Ovary (tissue), 9 donors: ENCODE data around the gene BTG1. TPM values are rescaled to one million over a fixed set of nuclear protein-coding genes. Genes with fewer than 3 reads are reported as not detected.

Source experiments
- DNase-seq, 5 donors: peaks; one replicate each; pipeline ENCODE4 v3.0.0-alpha.2; 2019 to 2020
- H3K27ac ChIP-seq, 2 donors: fragments of 200-600 bp; one replicate each; pipeline versions ENCODE4 v1.5.1 to v1.8.0; 2019 to 2022
- H3K27me3 ChIP-seq: fragments of 200-600 bp; one replicate; pipeline ENCODE4 v1.8.0; 2022
- H3K36me3 ChIP-seq: fragments of 200-600 bp; sonication (generic); one replicate; pipeline ENCODE4 v1.5.1; 2019
- H3K4me1 ChIP-seq: one replicate; pipeline ENCODE4 v1.8.1; 2013; ENCODE audit warnings: mild to moderate bottlenecking, moderate library complexity; ENCODE audit not compliant: insufficient read depth
- H3K4me3 ChIP-seq: fragments of 200-600 bp; sonication (generic); one replicate; pipeline ENCODE4 v1.5.1; 2017
- H3K9me3 ChIP-seq, 2 donors: fragments of 200-600 bp in 1 of 2; sonication (generic) in 1 of 2; one replicate each; pipeline versions ENCODE4 v1.5.1 to v1.8.1; 2013 to 2019; ENCODE audit warnings: mild to moderate bottlenecking in 1 of 2, moderate library complexity in 1 of 2
- CTCF ChIP-seq, 3 donors: fragments of 450-650 bp in 2 of 3; fragments of 200-600 bp in 1 of 3; IDR thresholded peaks; one replicate each; pipeline versions ENCODE4 v1.5.1 to v1.8.0; 2016 to 2022; ENCODE audit warnings: antibody characterized with exemption in 3 of 3, mild to moderate bottlenecking in 1 of 3
- EP300 ChIP-seq: sonication (generic); formaldehyde crosslinking; IDR thresholded peaks from one replicate; pipeline ENCODE4 v1.6.1; 2017; ENCODE audit warnings: antibody characterized with exemption
- POLR2A ChIP-seq: fragments of 450-650 bp; IDR thresholded peaks from one replicate; pipeline ENCODE4 v1.6.1; 2017; ENCODE audit warnings: antibody characterized with exemption, mild to moderate bottlenecking, moderate library complexity
- WGBS, 3 donors: extraction: QIAGEN DNeasy Blood & Tissue Kit in 1 of 3; methylation state at CpG; one replicate each; pipeline versions ENCODE4 v1.1.5 to v1.1.7; 2013 to 2017; 5-methylcytosine and 5-hydroxymethylcytosine counted together
- intact Hi-C, 4 donors: fragments of 100-400 bp; cut with DNase I; formaldehyde crosslinking; loops; one replicate each; pipeline versions ENCODE4 v1.11.0 to v1.15.1; 2022 to 2023
- polyA plus RNA-seq, 2 donors: library from polyadenylated mRNA; stranded (reverse); fragments of 200-250 nt in 1 of 2; fragments of 350-450 nt in 1 of 2; fragmentation: Illumina TruSeq in 1 of 2; extraction: RNeasy Lipid Tissue Mini Kit (QIAGEN cat#74804) in 1 of 2; gene quantifications; one replicate each; pipeline ENCODE4 v1.2.3, GENCODE V29; 2013 to 2014
- total RNA-seq, 7 donors: library from RNA; depleted of rRNA in 2 of 7; stranded (reverse); fragments of >200 nt in 2 of 7; fragmentation: NEBNext Ultra II Directional in 3 of 7; extraction: Animal tissue kit (Norgen Biotek cat#: 25700) in 3 of 7; gene quantifications; one replicate each; pipeline versions ENCODE4 v1.1.0 to v1.2.4, GENCODE V29; 2016 to 2023
- donor health status: DM: no; HTN: no; CAD: no; lungs with moderate emphysema.
- donor health status: DM: no; HTN: no; CAD: no.
- donor health status: Bipolar disorder and iron deficiency.
- donor health status: DM: yes; HTN: yes; CAD: no.
- donor health status: DM: no; HTN: no; CAD: no.
- donor health status: DM: yes; HTN: yes; CAD: no.

The BTG1 gene
- total and polyA plus RNA-seq, 9 donors = 55.8 to 145 (median 86.1) TPM

DNA sequence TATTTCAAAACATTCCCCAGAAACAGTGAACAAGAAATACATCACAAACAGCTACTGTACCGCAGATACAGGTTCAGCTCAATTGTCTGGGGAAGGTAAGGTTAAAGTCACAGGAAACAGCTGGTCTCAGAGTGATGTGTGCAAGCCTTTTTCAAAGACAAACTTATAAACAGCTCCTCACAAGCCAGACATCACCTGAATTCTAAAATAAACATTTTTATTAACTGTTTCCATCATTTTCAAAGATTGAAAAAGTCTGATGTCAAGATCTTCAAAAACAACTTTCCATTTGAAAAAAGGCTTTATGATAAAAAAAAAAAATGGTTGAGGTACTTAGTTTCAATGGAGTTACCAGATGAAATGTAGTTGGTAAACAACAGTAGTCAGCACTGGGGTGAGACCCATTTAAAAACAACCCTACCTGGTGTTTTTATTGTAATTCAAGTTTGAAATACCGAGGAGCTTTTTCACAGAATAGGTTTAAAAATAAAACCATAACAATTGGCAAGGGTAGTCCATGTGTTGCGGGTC, 4.0 kb downstream of the BTG1 start:
- intact Hi-C loops = loop anchor here in 3 of 4 donors (5.0 to 10.0 kb wide), 4 partner anchors 103 to 759 kb away; no protein-coding TSS in a partner anchor
- DNase-seq = no peak
- H3K27ac ChIP-seq = no peak overlapping the region
- no peaks in the 10 kb centered on the region for H3K27me3 ChIP-seq
- H3K4me1 ChIP-seq = peaks cover 2% of the 10 kb centered on the region
- WGBS, 3 donors = 9 to 22% (median 20%) methylated on average over 3 of the region's 3 CpGs
- no peaks in the 10 kb centered on the region for H3K36me3 ChIP-seq
- H3K4me3 ChIP-seq = peak overlapping the region; percentile 100
- H3K9me3 ChIP-seq = no peaks in the 10 kb centered on the region
- TF ChIP-seq EP300 (no peak), POLR2A (no peak), CTCF (IDR thresholded peaks at IDR 0.05) (no peak)

GRCh38 chr12:92140896-92141536, 4.6 kb downstream of the BTG1 start:
- Histone ChIP-seq H3K36me3 (no peaks in the 10 kb centered on the region), H3K9me3 (no peaks in the 10 kb centered on the region), H3K27ac (peak overlapping the region in 1 of 2 donors; percentile 5), H3K4me3 (peak overlapping the region; percentile 100), H3K27me3 (no peaks in the 10 kb centered on the region), H3K4me1 (peaks cover 2% of the 10 kb centered on the region)
- DNase-seq = no peak
- no peak for TF ChIP-seq CTCF (IDR thresholded peaks at IDR 0.05)
- no peak for TF ChIP-seq POLR2A
- TF ChIP-seq EP300 = no peak
- 32 to 47% (median 40%) methylated on average over 4 of the region's 4 CpGs for WGBS, 3 donors
- intact Hi-C loops = loop anchor here in 3 of 4 donors (5.0 to 10.0 kb wide), 4 partner anchors 104 to 759 kb away; no protein-coding TSS in a partner anchor

- no peak for TF ChIP-seq POLR2A
- TF ChIP-seq EP300 = no peak
- TF ChIP-seq CTCF (IDR thresholded peaks at IDR 0.05) = no peak
- Histone ChIP-seq H3K36me3 (no peaks in the 10 kb centered on the region), H3K9me3 (no peaks in the 10 kb centered on the region), H3K4me1 (peaks cover 3% of the 10 kb centered on the region), H3K27ac (no peak overlapping the region), H3K4me3 (peak overlapping the region; percentile 100), H3K27me3 (no peaks in the 10 kb centered on the region)
- no peak for DNase-seq
- WGBS, 3 donors = 50 to 83% (median 71%) methylated on average over 2 of the region's 2 CpGs
- intact Hi-C loops = loop anchor here in 3 of 4 donors (5.0 to 10.0 kb wide), 4 partner anchors 105 to 758 kb away; no protein-coding TSS in a partner anchor
Observed at GRCh38 chr12:92140156-92140555, 5.5 kb downstream of the BTG1 start.

- 20 to 61% (median 43%) methylated on average over 2 of the region's 2 CpGs for WGBS, 3 donors
- Histone ChIP-seq H3K9me3 (no peaks in the 10 kb centered on the region), H3K27ac (no peak overlapping the region), H3K4me1 (peaks cover 3% of the 10 kb centered on the region), H3K36me3 (no peaks in the 10 kb centered on the region), H3K4me3 (peak overlapping the region; percentile 100), H3K27me3 (no peaks in the 10 kb centered on the region)
- TF ChIP-seq CTCF (IDR thresholded peaks at IDR 0.05) (no peak), EP300 (no peak), POLR2A (no peak)
- intact Hi-C loops = loop anchor here in 3 of 4 donors (5.0 to 10.0 kb wide), 5 partner anchors 105 to 757 kb away; no protein-coding TSS in a partner anchor
- DNase-seq = no peak
Observed at GRCh38 chr12:92139634-92140150, 6.0 kb downstream of the BTG1 start.
